Lung (tissue), 12 donors: Measurements from ENCODE around the gene ACSL1. TPM values are rescaled to one million over a fixed set of nuclear protein-coding genes. Genes with fewer than 3 reads are reported as not detected.
"Not testable (repeated sequence)": the region's sequence is repeated elsewhere in the genome, so short reads cannot be mapped to it uniquely, and the experiment has no call there.

Experiments
- ATAC-seq: fragments of 200-7000 bp; cut with Tn5 transposase; one replicate; pipeline ENCODE4 v1.9.1; 2020; ENCODE audit warnings: moderate number of reproducible peaks; ENCODE audit not compliant: insufficient read depth, low FRiP score
- DNase-seq, 3 donors: peaks; one replicate each; pipeline ENCODE4 v3.0.0-alpha.2; 2013 to 2017
- H3K27ac ChIP-seq, 2 donors: one replicate each; pipeline ENCODE4 v1.5.1; 2013; ENCODE audit warnings: mild to moderate bottlenecking in 2 of 2, moderate library complexity in 2 of 2, control low read depth in 1 of 2, inconsistent platforms in 1 of 2, low read depth in 1 of 2, low read length in 1 of 2
- H3K27me3 ChIP-seq, 3 donors: one replicate each; pipeline ENCODE4 v1.5.1; 2013; ENCODE audit warnings: low read length in 2 of 3; ENCODE audit not compliant: control insufficient read depth in 3 of 3, insufficient read depth in 3 of 3
- H3K36me3 ChIP-seq, 4 donors: one replicate each; pipeline ENCODE4 v1.5.1; 2013; ENCODE audit warnings: low read length in 4 of 4, mild to moderate bottlenecking in 1 of 4, moderate library complexity in 1 of 4; ENCODE audit not compliant: control insufficient read depth in 4 of 4, insufficient read depth in 4 of 4
- H3K4me1 ChIP-seq, 5 donors: one replicate each; pipeline ENCODE4 v1.5.1; 2013; ENCODE audit warnings: low read length in 5 of 5, mild to moderate bottlenecking in 2 of 5, moderate library complexity in 1 of 5; ENCODE audit not compliant: control insufficient read depth in 5 of 5, insufficient read depth in 5 of 5
- H3K4me3 ChIP-seq: one replicate; pipeline ENCODE4 v1.5.1; 2013; ENCODE audit warnings: mild to moderate bottlenecking, control low read depth, moderate library complexity
- H3K9ac ChIP-seq, 2 donors: one replicate each; pipeline ENCODE4 v1.5.1; 2013; ENCODE audit warnings: low read length in 2 of 2, control low read depth in 1 of 2; ENCODE audit not compliant: insufficient read depth in 1 of 2
- H3K9me3 ChIP-seq, 4 donors: one replicate each; pipeline ENCODE4 v1.5.1; 2013; ENCODE audit warnings: low read length in 3 of 4, mild to moderate bottlenecking in 1 of 4, moderate library complexity in 1 of 4; ENCODE audit not compliant: control insufficient read depth in 4 of 4, insufficient read depth in 3 of 4
- WGBS, 2 donors: extraction: QIAGEN DNeasy Blood & Tissue Kit; methylation state at CpG; one replicate each; pipeline ENCODE4 v1.1.7; 2013; 5-methylcytosine and 5-hydroxymethylcytosine counted together
- polyA plus RNA-seq, 2 donors: library from polyadenylated mRNA; stranded (reverse); fragments of 200-250 nt; gene quantifications; one replicate each; pipeline ENCODE4 v1.2.1, GENCODE V29; 2013
- total RNA-seq, 2 donors: library from RNA; depleted of rRNA in 1 of 2; stranded (reverse); fragments of >200 nt in 1 of 2; gene quantifications; one replicate each; pipeline ENCODE4 v1.2.1, GENCODE V29; 2014 to 2021
- TF ChIP-seq, protein P1 (sequence below): IDR thresholded peaks from 2 replicates; pipeline ENCODE4 v1.5.1; 2012; ENCODE audit warnings: mild to moderate bottlenecking; ENCODE audit errors: control extremely low read depth, extremely low read depth
- donor health status: control.
- donor health status: control.
- donor health status: Bipolar disorder and iron deficiency.
- donor health status: healthy.
- donor health status: DM: yes; HTN: yes; CAD: no.

Gene ACSL1
- total and polyA plus RNA-seq, 4 donors = 89.5 to 731 (median 188) TPM

- H3K9ac ChIP-seq = peak overlapping the region in 1 of 2 donors; percentile 40
- TF ChIP-seq, protein P1, sequence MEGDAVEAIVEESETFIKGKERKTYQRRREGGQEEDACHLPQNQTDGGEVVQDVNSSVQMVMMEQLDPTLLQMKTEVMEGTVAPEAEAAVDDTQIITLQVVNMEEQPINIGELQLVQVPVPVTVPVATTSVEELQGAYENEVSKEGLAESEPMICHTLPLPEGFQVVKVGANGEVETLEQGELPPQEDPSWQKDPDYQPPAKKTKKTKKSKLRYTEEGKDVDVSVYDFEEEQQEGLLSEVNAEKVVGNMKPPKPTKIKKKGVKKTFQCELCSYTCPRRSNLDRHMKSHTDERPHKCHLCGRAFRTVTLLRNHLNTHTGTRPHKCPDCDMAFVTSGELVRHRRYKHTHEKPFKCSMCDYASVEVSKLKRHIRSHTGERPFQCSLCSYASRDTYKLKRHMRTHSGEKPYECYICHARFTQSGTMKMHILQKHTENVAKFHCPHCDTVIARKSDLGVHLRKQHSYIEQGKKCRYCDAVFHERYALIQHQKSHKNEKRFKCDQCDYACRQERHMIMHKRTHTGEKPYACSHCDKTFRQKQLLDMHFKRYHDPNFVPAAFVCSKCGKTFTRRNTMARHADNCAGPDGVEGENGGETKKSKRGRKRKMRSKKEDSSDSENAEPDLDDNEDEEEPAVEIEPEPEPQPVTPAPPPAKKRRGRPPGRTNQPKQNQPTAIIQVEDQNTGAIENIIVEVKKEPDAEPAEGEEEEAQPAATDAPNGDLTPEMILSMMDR = peak; percentile 47
- no peak overlapping the region for H3K4me3 ChIP-seq
- H3K4me1 ChIP-seq = peaks cover 2 to 20% (median 13%) of the 10 kb centered on the region in 5 donors
- peaks cover 0 to under 1% (median 0%) of the 10 kb centered on the region in 4 donors for H3K9me3 ChIP-seq
- H3K27ac ChIP-seq = peak overlapping the region; percentile 37 to 78
- no peaks in the 10 kb centered on the region for H3K27me3 ChIP-seq
- 7 to 10% methylated on average over 10 of the region's 10 CpGs for WGBS, 2 donors
- no peaks in the 10 kb centered on the region for H3K36me3 ChIP-seq
- DNase-seq (peak; percentile 68 to 81 (median 80)), ATAC-seq (peak; percentile 63)
Observed at GRCh38 chr4:184745831-184746795, 79.7 kb downstream of the ACSL1 start.

DNA sequence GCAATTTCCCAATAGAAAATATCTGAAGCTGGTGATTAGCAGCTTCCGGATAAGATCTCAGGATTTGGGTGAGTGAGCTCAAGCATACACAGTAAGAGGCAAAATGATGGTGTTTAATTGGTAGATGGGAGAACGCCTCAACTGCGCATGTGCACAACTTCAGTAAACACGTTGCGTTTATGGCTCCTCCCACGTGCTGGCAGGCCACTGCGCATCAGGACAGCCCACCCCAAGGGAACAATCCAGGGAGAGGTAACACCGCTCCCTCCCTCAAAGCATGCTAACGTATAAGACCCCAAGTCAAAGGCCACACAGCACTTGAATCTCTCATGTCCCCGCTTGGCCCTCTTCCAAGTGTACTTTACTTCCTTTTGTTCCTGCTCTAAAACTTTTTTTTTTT is 81.5 kb downstream of the ACSL1 start:
- WGBS, 2 donors = 88 to 94% methylated on average over 10 of the region's 10 CpGs
- DNase-seq = no peak
- TF ChIP-seq, protein P1 = no peak

DNA sequence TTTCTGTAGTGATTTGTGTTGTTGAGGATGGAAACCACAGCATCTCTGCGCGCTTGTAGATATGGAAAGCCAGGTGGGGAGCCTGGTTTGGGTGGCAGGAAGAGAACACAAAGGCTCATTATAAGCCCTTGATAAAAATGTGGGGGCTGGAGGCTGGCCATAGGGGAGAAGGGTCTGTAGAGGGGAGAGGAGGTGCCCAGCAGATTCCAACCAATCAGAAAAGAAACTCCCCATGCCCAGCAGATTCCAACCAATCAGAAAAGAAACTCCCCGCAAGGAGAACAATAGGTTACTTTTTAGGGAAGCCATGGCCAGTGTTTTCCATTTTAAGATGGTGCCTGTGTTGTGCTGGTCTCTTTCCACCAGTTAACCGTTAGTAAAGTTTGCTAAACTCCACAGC is 82.1 kb downstream of the ACSL1 start:
- no peak for ATAC-seq
- TF ChIP-seq, protein P1 = no peak
- peaks cover 2 to 19% (median 13%) of the 10 kb centered on the region in 5 donors for H3K4me1 ChIP-seq
- peaks cover 0 to 4% (median 0%) of the 10 kb centered on the region in 4 donors for H3K9me3 ChIP-seq
- no peaks in the 10 kb centered on the region for H3K36me3 ChIP-seq
- H3K27me3 ChIP-seq = no peaks in the 10 kb centered on the region
- DNase-seq = no peak
- no peak overlapping the region for H3K4me3 ChIP-seq
- no peak overlapping the region for H3K9ac ChIP-seq
- 94% methylated on average over 4 of the region's 4 CpGs for WGBS, 2 donors
- H3K27ac ChIP-seq = no peak overlapping the region

More for the DNA sequence above, 81.5 kb downstream of the ACSL1 start:
- no peak overlapping the region for H3K4me3 ChIP-seq
- H3K4me1 ChIP-seq = peaks cover 2 to 19% (median 13%) of the 10 kb centered on the region in 5 donors
- peaks cover 0 to 4% (median 0%) of the 10 kb centered on the region in 4 donors for H3K9me3 ChIP-seq
- H3K9ac ChIP-seq = no peak overlapping the region
- no peaks in the 10 kb centered on the region for H3K27me3 ChIP-seq
- ATAC-seq = no peak
- H3K36me3 ChIP-seq = no peaks in the 10 kb centered on the region
- no peak overlapping the region for H3K27ac ChIP-seq

DNA sequence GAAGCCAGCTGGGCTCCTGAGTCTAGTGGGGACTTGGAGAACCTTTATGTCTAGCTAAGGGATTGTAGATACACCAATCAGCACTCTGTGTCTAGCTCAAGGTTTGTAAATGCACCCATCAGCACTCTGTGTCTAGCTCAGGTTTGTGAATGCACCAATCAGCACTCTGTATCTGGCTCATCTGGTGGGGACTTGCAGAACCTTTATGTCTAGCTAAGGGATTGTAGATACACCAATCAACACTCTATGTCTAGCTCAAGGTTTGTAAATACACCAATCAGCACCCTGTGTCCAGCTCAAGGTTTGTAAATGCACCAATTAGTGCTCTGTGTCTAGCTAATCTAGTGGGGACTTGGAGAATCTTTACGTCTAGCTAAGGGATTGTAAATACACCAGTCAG is 84.1 kb downstream of the ACSL1 start:
- not testable (repeated sequence) for H3K27ac ChIP-seq, H3K4me3 ChIP-seq, H3K9me3 ChIP-seq, H3K4me1 ChIP-seq, H3K36me3 ChIP-seq, DNase-seq, H3K27me3 ChIP-seq, H3K9ac ChIP-seq, ATAC-seq
- WGBS, 2 donors = 85 to 94% methylated on average over 1 of the region's 1 CpG
